Measurements from ENCODE around the gene DCAF4. TPM values are rescaled to one million over a fixed set of nuclear protein-coding genes. Genes with fewer than 3 reads are reported as not detected.

The DCAF4 gene
- polyA plus RNA-seq, 1 experiment: 29.2 TPM

- Histone ChIP-seq H3K4me3 (ENCODE audit: low read depth, low read length) (no peak overlapping the region), H3K27me3 (ENCODE audit: control insufficient read depth, insufficient read depth, low read length) (no peaks in the 10 kb centered on the region), H3K36me3 (ENCODE audit: control insufficient read depth, insufficient read depth, low read length) (no peaks in the 10 kb centered on the region)
- no peak for DNase-seq (ENCODE audit: low read depth)
- POLR2A ChIA-PET: no interaction called here
- TF ChIP-seq CTCF (IDR thresholded peaks at IDR 0.05; ENCODE audit: insufficient read depth, low read depth, low read length): no peak
- CTCF ChIA-PET: interaction anchor here (0.9 to 5.0 kb wide), 5 partner anchors 42 to 398 kb away, joined by 3 to 215 read pairs (median 25); no protein-coding TSS in a partner anchor
Measured at GRCh38 chr14:72906879-72907278, 19.4 kb upstream of the DCAF4 start.

- no peak for TF ChIP-seq CTCF (IDR thresholded peaks at IDR 0.05; ENCODE audit: insufficient read depth, low read depth, low read length)
- DNase-seq (ENCODE audit: low read depth): no peak
- ChIA-PET POLR2A (no interaction called here), CTCF (interaction anchor here (0.8 to 4.7 kb wide), 5 partner anchors 9 to 564 kb away, joined by 3 to 63 read pairs (median 4); no protein-coding TSS in a partner anchor)
- Histone ChIP-seq H3K27me3 (ENCODE audit: control insufficient read depth, insufficient read depth, low read length) (no peaks in the 10 kb centered on the region), H3K4me3 (ENCODE audit: low read depth, low read length) (no peak overlapping the region), H3K36me3 (ENCODE audit: control insufficient read depth, insufficient read depth, low read length) (no peaks in the 10 kb centered on the region)
Measured at GRCh38 chr14:72907886-72908285, 18.4 kb upstream of the DCAF4 start.

GRCh38 chr14:72909163-72909562 is 17.1 kb upstream of the DCAF4 start:
- TF ChIP-seq CTCF (IDR thresholded peaks at IDR 0.05; ENCODE audit: insufficient read depth, low read depth, low read length): no peak
- no peak overlapping the region for H3K4me3 ChIP-seq (ENCODE audit: low read depth, low read length)
- ChIA-PET POLR2A (interaction anchor here (0.6 kb wide), 1 partner anchor 313 kb away, joined by 3 read pairs; no protein-coding TSS in a partner anchor), CTCF (interaction anchor here (0.7 to 4.7 kb wide), 8 partner anchors 18 to 563 kb away, joined by 3 to 63 read pairs (median 3); no protein-coding TSS in a partner anchor)
- H3K36me3 ChIP-seq (ENCODE audit: control insufficient read depth, insufficient read depth, low read length): no peaks in the 10 kb centered on the region
- H3K27me3 ChIP-seq (ENCODE audit: control insufficient read depth, insufficient read depth, low read length): no peaks in the 10 kb centered on the region
- no peak for DNase-seq (ENCODE audit: low read depth)

- no peak overlapping the region for H3K4me3 ChIP-seq (ENCODE audit: low read depth, low read length)
- DNase-seq (ENCODE audit: low read depth): no peak
- no peak for TF ChIP-seq CTCF (IDR thresholded peaks at IDR 0.05; ENCODE audit: insufficient read depth, low read depth, low read length)
- POLR2A ChIA-PET: no interaction called here
- CTCF ChIA-PET: no interaction called here
- H3K36me3 ChIP-seq (ENCODE audit: control insufficient read depth, insufficient read depth, low read length): no peaks in the 10 kb centered on the region
- H3K27me3 ChIP-seq (ENCODE audit: control insufficient read depth, insufficient read depth, low read length): peaks cover 2% of the 10 kb centered on the region; the same call in 1 of the 2 replicates
Measured at GRCh38 chr14:72913809-72914208, 12.5 kb upstream of the DCAF4 start.

- Histone ChIP-seq H3K27me3 (ENCODE audit: control insufficient read depth, insufficient read depth, low read length) (peaks cover 2% of the 10 kb centered on the region; the same call in 1 of the 2 replicates), H3K4me3 (ENCODE audit: low read depth, low read length) (no peak overlapping the region), H3K36me3 (ENCODE audit: control insufficient read depth, insufficient read depth, low read length) (no peaks in the 10 kb centered on the region)
- TF ChIP-seq CTCF (IDR thresholded peaks at IDR 0.05; ENCODE audit: insufficient read depth, low read depth, low read length): no peak
- CTCF ChIA-PET: interaction anchor here (1.8 kb wide), 1 partner anchor 8 kb away, joined by 4 read pairs; no protein-coding TSS in a partner anchor
- POLR2A ChIA-PET: no interaction called here
- no peak for DNase-seq (ENCODE audit: low read depth)
Measured at GRCh38 chr14:72916174-72916573, 10.1 kb upstream of the DCAF4 start.

All from BJ (cell line).